Posterior vena cava (tissue), 2 donors: ENCODE results near the gene COL25A1. TPM values are rescaled to one million over a fixed set of nuclear protein-coding genes. Genes with fewer than 3 reads are reported as not detected.
"Not testable (repeated sequence)": the region's sequence is repeated elsewhere in the genome, so short reads cannot be mapped to it uniquely, and the experiment has no call there.

ENCODE experiments used
- DNase-seq: peaks from one replicate; pipeline ENCODE4 v3.0.0-alpha.2; 2020; ENCODE audit warnings: low spot score
- intact Hi-C, 2 donors: fragments of 100-400 bp; cut with DNase I; formaldehyde crosslinking; loops; one replicate each; pipeline versions ENCODE4 v1.14.1 to v1.14.2; 2022 to 2023
- total RNA-seq, 2 donors: library from RNA; stranded (reverse); fragmentation: NEBNext Ultra II Directional; extraction: Animal tissue kit (Norgen Biotek cat#: 25700); gene quantifications; one replicate each; pipeline ENCODE4 v1.2.1, GENCODE V29; 2021
- donor health status: DM: yes; HTN: yes; CAD: no.
- donor health status: DM: yes; HTN: yes; CAD: no.

COL25A1 gene
- total RNA-seq, 2 donors from 2014 or later: 1.0 to 1.1 TPM

DNA sequence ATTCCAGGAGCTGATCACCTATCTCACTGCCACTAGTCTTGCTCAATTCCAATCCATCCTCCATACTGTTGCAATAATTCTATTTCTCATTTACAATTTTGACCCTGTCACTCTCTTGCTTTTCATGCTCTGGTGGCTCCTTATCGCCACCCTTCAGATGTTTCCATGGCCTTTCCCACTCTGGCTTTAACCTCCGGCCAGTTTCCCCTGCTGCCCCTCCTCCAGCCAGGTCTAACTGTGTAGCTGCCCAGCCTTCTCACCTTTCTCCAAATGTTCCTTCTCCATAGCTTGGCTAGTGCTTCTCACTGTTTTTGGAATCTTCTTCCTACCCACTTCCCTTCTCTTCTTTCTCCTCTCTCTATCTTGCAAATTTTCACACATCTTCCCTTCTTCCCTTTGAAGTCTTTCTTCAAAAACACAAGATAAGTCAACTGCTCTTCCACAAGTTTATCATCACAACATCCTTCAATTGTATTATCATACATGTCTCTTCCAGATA, 153.8 kb downstream of the COL25A1 start:
- DNase-seq: no peak
- intact Hi-C loops: no loop called here

GRCh38 chr4:109147135-109147534, 155.3 kb downstream of the COL25A1 start:
- intact Hi-C loops: no loop called here
- DNase-seq: no peak

- intact Hi-C loops: no loop called here
- DNase-seq: no peak
Measured at GRCh38 chr4:109146499-109146898, 156.0 kb downstream of the COL25A1 start.

DNA sequence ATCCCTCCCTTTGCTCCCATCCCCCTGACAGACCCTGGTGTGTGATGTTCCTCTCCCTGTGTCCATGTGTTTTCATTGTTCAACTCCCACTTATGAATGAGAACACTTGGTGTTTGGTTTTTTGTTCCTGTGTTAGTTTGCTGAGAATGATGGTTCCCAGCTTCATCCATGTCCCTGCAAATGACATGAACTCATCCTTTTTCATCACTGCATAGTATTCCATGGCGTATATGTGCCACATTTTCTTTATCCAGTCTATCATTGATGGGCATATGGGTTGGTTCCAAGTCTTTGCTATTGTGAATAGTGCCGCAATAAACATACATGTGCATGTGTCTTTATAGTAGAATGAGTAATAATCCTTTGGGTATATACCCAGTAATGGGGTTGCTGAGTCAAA, 164.3 kb downstream of the COL25A1 start:
- intact Hi-C loops, DNase-seq: not testable (repeated sequence)

DNA sequence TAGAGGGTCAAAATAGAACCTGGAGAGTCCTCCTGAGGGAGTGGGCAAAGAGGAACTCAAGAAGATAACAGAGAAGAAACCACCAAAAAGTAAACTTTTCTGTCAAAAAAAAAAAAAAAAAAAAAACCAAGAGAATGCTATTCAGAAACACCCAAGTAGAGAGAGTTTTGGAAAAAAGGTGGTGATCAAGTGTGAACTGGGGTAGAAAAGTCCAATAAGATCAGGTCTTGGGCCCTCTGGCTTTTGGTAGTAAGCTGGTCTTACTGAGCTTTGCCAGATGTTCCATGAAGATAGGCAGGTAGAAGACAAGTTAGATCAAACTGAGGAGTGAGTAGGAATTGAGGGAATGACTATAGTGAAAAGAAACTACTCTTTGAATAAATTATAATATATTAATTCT, 167.5 kb downstream of the COL25A1 start:
- intact Hi-C loops: no loop called here
- no peak for DNase-seq

GRCh38 chr4:109134268-109134667, 168.2 kb downstream of the COL25A1 start:
- DNase-seq: no peak
- intact Hi-C loops: no loop called here

- intact Hi-C loops: no loop called here
- DNase-seq: no peak
Measured at GRCh38 chr4:109131559-109131958, 170.9 kb downstream of the COL25A1 start.

- no peak for DNase-seq
Measured at GRCh38 chr4:109128589-109128988, 173.9 kb downstream of the COL25A1 start.

DNA sequence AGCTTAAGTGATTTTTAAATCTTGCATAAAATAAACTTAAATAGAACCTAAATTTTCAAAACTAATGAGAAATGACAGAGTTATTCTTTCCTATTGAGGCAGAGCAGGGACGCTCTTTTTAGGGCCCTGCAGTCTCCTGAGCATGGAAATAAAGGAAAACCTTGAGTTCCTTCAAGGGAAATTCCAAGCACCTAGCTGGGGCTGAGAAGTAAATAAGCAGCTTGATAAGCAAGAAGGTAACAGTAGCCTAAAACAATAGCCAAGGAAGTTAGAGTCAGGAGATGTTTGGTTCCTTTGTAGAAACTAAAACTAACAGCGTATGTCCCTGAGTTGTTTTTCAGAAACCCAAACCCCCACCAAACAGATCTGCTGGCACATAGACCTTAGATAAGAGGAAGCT, 174.6 kb downstream of the COL25A1 start:
- intact Hi-C loops: no loop called here
- no peak for DNase-seq

More at GRCh38 chr4:109128589-109128988, 173.9 kb downstream of the COL25A1 start:
- intact Hi-C loops: no loop called here

- DNase-seq: no peak
- intact Hi-C loops: no loop called here
Measured at GRCh38 chr4:109126856-109127255, 175.6 kb downstream of the COL25A1 start.

DNA sequence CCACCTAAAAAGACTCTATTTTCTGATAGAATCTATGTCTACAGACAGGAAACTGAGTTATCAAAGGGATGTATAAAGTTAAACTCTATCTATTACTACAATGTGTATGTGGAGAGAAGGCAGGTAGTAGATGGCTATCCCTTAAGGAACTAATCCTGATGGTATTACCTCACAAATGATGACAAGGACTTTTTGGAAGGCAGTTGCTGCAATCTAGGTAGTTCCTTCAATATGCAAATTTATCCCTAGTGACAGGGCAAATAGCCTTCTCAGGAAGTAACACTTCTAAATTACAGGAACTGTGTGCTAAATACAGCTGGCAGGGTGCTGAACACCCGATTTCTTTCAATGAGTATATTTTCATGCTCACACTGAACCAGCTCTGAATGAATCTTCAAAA, 177.4 kb downstream of the COL25A1 start:
- intact Hi-C loops: no loop called here
- DNase-seq: no peak

GRCh38 chr4:109123951-109124350, 178.5 kb downstream of the COL25A1 start:
- DNase-seq: no peak
- intact Hi-C loops: no loop called here

- intact Hi-C loops: no loop called here
- no peak for DNase-seq
Measured at GRCh38 chr4:109121561-109121960, 180.9 kb downstream of the COL25A1 start.

DNA sequence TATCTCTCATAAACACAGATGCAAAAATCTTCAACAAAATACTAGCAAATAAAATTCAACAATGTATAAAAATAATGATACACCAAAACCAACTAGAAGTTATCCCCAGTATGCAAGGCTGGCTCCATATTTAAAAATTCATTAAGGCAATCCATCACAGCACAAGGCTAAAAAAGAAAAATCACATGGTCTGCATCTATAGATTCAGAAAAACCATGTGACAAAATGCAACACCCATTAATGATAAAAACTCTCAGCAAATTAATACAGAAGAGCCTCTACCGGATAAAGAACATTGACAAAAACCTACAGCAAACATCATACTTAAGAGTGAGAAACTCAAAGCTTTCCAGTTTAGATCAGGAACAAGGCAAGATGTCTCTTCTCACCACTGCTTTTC, 182.6 kb downstream of the COL25A1 start:
- intact Hi-C loops: no loop called here
- DNase-seq: no peak

- intact Hi-C loops: no loop called here
- DNase-seq: no peak
Measured at GRCh38 chr4:109118635-109119034, 183.8 kb downstream of the COL25A1 start.

DNA sequence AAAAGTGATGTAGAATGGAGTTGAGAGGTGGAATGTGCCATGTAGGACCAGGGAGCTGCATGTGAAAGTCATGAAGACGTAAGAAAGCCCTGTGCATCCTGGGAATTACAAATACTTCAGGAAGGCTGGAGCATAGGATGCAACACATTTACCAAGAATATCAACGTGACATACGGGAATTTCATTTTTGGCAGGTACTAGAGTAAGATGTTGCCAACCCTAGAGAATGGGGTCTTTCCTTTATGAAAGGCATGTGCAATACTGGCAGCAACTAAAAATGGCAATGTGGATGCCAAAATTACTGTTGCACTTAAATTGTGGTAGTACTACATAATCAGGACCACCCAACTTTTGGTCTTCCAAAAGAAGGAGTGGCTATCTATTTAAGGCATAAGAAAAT, 188.0 kb downstream of the COL25A1 start:
- DNase-seq: no peak
- intact Hi-C loops: no loop called here

DNA sequence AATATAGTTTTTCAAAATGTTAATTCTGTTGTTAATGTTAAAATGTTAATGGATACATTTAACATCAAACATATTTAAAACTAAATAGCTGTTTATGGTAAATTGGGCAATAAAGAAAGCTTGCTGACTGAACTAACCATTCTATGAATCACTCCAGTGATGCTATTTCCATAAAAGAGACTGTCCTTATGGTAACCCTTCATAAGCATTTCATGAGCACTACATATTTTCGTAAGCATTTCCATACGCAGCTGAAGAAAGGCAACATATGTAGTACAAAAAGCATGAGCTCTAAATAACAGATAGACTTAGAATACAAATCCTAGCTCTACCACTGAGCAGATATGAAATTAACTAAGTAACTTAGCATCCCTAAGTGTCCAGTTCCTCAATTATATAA, 188.9 kb downstream of the COL25A1 start:
- intact Hi-C loops: no loop called here
- DNase-seq: no peak

GRCh38 chr4:109111031-109111430, 191.4 kb downstream of the COL25A1 start:
- intact Hi-C loops: no loop called here
- DNase-seq: no peak

DNA sequence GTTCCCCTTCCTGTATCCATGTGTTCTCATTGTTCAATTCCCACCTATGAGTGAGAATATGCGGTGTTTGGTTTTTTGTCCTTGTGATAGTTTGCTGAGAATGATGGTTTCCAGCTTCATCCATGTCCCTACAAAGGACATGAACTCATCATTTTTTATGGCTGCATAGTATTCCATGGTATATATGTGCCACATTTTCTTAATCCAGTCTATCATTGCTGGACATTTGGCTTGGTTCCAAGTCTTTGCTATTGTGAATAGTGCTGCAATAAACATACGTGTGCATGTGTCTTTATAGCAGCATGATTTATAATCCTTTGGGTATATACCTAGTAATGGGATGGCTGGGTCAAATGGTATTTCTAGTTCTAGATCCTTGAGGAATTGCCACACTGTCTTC, 194.2 kb downstream of the COL25A1 start:
- DNase-seq, intact Hi-C loops: not testable (repeated sequence)

DNA sequence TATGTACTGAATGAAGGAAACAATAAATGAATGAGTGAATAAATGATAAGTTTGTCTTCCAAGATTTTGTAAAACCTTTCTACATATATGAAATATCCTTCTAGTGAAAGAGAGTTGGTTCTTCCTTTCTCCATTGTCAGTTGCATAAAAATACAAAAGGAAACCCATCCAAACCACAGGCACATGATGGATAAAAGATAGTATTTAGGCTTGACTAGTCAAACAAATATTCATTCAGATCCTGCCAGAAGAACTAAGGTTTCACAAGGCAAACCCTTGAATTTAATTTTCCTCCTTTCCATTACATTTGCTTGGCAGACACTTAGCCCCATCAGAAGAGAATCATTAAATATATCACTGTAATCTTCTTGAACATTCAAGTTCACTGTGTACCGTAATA, 208.4 kb downstream of the COL25A1 start:
- intact Hi-C loops: no loop called here
- no peak for DNase-seq

GRCh38 chr4:109091727-109092409, 210.6 kb downstream of the COL25A1 start:
- DNase-seq: no peak
- intact Hi-C loops: no loop called here

- intact Hi-C loops: no loop called here
- DNase-seq: no peak
Measured at GRCh38 chr4:109083911-109084310, 218.5 kb downstream of the COL25A1 start.
